ENCODE measurements around the gene KCNC1. TPM values are rescaled to one million over a fixed set of nuclear protein-coding genes. Genes with fewer than 3 reads are reported as not detected.

Gene KCNC1
- total RNA-seq, 4 donors from 2014 or later, result not detected

DNA sequence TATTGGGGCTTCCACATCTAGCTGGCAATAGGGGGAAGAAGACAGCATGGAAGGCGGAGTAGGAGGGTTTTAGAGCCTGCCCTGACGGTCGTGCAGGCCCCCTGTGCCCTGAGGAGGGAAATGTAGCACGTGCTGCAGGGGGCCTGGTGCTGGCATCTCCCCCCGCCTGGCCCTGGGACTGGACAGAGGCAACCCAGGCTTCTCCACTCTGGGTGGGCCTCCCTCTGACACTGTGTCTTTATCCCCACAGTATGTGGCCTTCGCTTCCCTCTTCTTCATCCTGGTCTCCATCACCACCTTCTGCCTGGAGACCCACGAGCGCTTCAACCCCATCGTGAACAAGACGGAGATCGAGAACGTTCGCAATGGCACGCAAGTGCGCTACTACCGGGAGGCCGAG, 36.8 kb downstream of the KCNC1 start:
- Histone ChIP-seq H3K4me1 (no peaks in the 10 kb centered on the region), H3K36me3 (no peaks in the 10 kb centered on the region), H3K27me3 (no peaks in the 10 kb centered on the region), H3K9me3 (no peaks in the 10 kb centered on the region), H3K27ac (no peak overlapping the region), H3K4me3 (no peak overlapping the region)
- TF ChIP-seq, protein P1, sequence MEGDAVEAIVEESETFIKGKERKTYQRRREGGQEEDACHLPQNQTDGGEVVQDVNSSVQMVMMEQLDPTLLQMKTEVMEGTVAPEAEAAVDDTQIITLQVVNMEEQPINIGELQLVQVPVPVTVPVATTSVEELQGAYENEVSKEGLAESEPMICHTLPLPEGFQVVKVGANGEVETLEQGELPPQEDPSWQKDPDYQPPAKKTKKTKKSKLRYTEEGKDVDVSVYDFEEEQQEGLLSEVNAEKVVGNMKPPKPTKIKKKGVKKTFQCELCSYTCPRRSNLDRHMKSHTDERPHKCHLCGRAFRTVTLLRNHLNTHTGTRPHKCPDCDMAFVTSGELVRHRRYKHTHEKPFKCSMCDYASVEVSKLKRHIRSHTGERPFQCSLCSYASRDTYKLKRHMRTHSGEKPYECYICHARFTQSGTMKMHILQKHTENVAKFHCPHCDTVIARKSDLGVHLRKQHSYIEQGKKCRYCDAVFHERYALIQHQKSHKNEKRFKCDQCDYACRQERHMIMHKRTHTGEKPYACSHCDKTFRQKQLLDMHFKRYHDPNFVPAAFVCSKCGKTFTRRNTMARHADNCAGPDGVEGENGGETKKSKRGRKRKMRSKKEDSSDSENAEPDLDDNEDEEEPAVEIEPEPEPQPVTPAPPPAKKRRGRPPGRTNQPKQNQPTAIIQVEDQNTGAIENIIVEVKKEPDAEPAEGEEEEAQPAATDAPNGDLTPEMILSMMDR (IDR thresholded peaks at IDR 0.05), result no peak
- TF ChIP-seq EP300 (IDR thresholded peaks at IDR 0.05), result no peak
- no peak for TF ChIP-seq POLR2A (IDR thresholded peaks at IDR 0.05)
- TF ChIP-seq POLR2AphosphoS5 (IDR thresholded peaks at IDR 0.05), result no peak
- WGBS, result 93% methylated on average over 17 of the region's 17 CpGs
- DNase-seq (ENCODE audit: low spot score in 2 of 2), result peak in 1 of 2 donors; percentile 44

DNA sequence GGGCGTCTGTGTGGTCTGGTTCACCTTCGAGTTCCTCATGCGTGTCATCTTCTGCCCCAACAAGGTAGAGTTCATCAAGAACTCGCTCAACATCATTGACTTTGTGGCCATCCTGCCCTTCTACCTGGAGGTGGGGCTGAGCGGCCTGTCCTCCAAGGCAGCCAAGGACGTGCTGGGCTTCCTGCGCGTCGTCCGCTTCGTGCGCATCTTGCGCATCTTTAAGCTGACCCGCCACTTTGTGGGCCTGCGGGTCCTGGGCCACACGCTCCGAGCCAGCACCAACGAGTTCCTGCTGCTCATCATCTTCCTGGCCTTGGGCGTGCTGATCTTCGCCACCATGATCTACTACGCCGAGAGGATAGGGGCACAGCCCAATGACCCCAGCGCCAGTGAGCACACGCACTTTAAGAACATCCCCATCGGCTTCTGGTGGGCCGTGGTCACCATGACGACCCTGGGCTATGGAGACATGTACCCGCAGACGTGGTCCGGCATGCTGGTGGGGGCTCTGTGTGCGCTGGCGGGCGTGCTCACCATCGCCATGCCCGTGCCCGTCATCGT, 37.3 kb downstream of the KCNC1 start:
- no peaks in the 10 kb centered on the region for H3K27me3 ChIP-seq
- H3K4me1 ChIP-seq, result no peaks in the 10 kb centered on the region
- H3K4me3 ChIP-seq, result no peak overlapping the region
- TF ChIP-seq POLR2AphosphoS5 (IDR thresholded peaks at IDR 0.05), result no peak
- TF ChIP-seq EP300 (IDR thresholded peaks at IDR 0.05), result no peak
- TF ChIP-seq, protein P1 (IDR thresholded peaks at IDR 0.05), result no peak
- no peak for TF ChIP-seq POLR2A (IDR thresholded peaks at IDR 0.05)
- 99% methylated on average over 36 of the region's 37 CpGs for WGBS
- no peaks in the 10 kb centered on the region for H3K9me3 ChIP-seq
- H3K36me3 ChIP-seq, result no peaks in the 10 kb centered on the region
- no peak for DNase-seq (ENCODE audit: low spot score in 2 of 2)
- H3K27ac ChIP-seq, result no peak overlapping the region

GRCh38 chr11:17772704-17773600, 38.4 kb downstream of the KCNC1 start:
- H3K27ac ChIP-seq, result no peak overlapping the region
- no peaks in the 10 kb centered on the region for H3K9me3 ChIP-seq
- no peaks in the 10 kb centered on the region for H3K27me3 ChIP-seq
- TF ChIP-seq POLR2AphosphoS5 (IDR thresholded peaks at IDR 0.05) (no peak), POLR2A (IDR thresholded peaks at IDR 0.05) (no peak), EP300 (IDR thresholded peaks at IDR 0.05) (no peak)
- TF ChIP-seq, protein P1 (IDR thresholded peaks at IDR 0.05), result no peak
- no peaks in the 10 kb centered on the region for H3K4me1 ChIP-seq
- DNase-seq (ENCODE audit: low spot score in 2 of 2), result no peak
- H3K36me3 ChIP-seq, result no peaks in the 10 kb centered on the region
- H3K4me3 ChIP-seq, result no peak overlapping the region
- 95% methylated on average over 29 of the region's 31 CpGs for WGBS

DNA sequence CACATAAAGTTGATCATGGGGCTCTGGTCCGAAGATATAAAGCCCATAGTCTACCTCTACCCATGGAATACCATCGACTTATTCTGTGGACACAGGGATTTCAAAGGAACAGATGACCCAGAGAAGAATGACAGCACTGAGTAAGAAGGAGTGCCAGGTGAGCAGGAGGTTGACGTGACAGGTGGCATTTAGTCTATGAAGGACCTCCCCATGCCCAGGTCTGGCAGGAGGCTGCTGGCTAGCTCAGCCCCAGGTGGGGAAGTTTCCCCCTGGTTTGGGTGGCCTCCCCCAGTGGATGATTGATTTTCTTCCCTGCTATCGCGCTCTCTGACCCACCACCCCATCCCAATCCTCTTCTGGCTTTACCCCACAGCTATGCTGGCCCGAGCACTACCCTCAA, 39.1 kb downstream of the KCNC1 start:
- Histone ChIP-seq H3K27ac (no peak overlapping the region), H3K4me3 (no peak overlapping the region), H3K36me3 (no peaks in the 10 kb centered on the region), H3K27me3 (no peaks in the 10 kb centered on the region), H3K4me1 (no peaks in the 10 kb centered on the region), H3K9me3 (no peaks in the 10 kb centered on the region)
- DNase-seq (ENCODE audit: low spot score in 2 of 2), result no peak
- TF ChIP-seq POLR2AphosphoS5 (IDR thresholded peaks at IDR 0.05) (no peak), POLR2A (IDR thresholded peaks at IDR 0.05) (no peak), EP300 (IDR thresholded peaks at IDR 0.05) (no peak)
- WGBS, result 92% methylated on average over 6 of the region's 6 CpGs

DNA sequence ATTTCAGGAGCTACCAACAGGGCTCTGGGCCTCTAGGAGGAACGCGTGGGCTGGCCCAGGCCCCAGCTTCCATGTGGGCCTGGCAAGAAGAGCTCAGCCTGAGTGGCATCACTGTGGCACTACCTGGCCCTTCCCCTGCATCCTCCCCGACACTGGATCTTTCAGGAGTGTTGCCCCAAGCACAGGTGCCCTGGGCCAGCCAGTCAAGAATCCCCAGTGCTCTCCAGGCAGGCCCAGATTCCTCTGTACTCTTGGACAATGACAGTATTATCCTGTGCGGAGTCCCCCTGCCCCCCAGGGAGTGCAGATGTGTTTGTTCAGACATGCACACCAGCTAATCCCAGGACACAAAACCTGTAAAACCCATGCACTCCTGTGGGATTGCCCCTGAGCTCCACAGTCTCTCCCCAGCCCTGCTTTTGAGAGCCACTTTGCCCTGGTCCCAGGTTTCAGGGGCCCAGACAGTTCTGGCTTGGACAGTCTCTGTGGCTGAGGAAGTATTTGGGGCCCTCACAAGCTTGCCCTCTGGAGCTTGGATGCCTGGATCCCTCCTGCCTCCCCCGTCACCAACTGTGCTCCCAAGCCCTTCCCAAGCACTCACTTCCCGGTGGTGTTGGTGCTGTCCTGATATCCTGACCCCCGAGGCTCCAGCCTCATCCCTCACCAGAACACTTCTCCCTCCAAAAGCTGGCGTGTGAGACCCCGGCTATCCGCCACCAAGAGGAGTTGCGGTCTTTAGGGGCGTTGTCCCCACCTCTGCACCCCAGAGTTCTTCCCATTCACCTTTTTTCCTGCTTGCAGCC, 39.9 kb downstream of the KCNC1 start:
- no peaks in the 10 kb centered on the region for H3K36me3 ChIP-seq
- TF ChIP-seq, protein P1 (IDR thresholded peaks at IDR 0.05), result no peak
- TF ChIP-seq EP300 (IDR thresholded peaks at IDR 0.05) (no peak), POLR2AphosphoS5 (IDR thresholded peaks at IDR 0.05) (no peak)
- H3K27ac ChIP-seq, result no peak overlapping the region
- 88% methylated on average over 9 of the region's 12 CpGs for WGBS
- H3K9me3 ChIP-seq, result no peaks in the 10 kb centered on the region
- no peak overlapping the region for H3K4me3 ChIP-seq
- peak in 1 of 2 donors; percentile 36 for DNase-seq (ENCODE audit: low spot score in 2 of 2)
- no peaks in the 10 kb centered on the region for H3K27me3 ChIP-seq
- H3K4me1 ChIP-seq, result no peaks in the 10 kb centered on the region
